Ecto neural progenitor cell (in vitro differentiated cells): ENCODE measurements around the gene TRMT1.
A peak's percentile ranks its signal among the peaks of the same experiment; 100 is the strongest.
"Not testable (repeated sequence)": the region's sequence is repeated elsewhere in the genome, so short reads cannot be mapped to it uniquely, and the experiment has no call there.

ENCODE experiments used
- DNase-seq: peaks from one replicate; pipeline ENCODE4 v3.0.0-alpha.2; 2018; ENCODE audit warnings: low spot score

TRMT1 gene

GRCh38 chr19:13116282-13117175 lies at the start of gene TRMT1:
Gene TRMT1, minus strand, starts transcription at chr19:13116740. Its CDS starts 341 bp downstream, at chr19:13116399.
- DNase-seq: peak; percentile 96

- DNase-seq: not testable (repeated sequence)
Observed at GRCh38 chr19:13166151-13166550, 49.6 kb upstream of the TRMT1 start.

DNA sequence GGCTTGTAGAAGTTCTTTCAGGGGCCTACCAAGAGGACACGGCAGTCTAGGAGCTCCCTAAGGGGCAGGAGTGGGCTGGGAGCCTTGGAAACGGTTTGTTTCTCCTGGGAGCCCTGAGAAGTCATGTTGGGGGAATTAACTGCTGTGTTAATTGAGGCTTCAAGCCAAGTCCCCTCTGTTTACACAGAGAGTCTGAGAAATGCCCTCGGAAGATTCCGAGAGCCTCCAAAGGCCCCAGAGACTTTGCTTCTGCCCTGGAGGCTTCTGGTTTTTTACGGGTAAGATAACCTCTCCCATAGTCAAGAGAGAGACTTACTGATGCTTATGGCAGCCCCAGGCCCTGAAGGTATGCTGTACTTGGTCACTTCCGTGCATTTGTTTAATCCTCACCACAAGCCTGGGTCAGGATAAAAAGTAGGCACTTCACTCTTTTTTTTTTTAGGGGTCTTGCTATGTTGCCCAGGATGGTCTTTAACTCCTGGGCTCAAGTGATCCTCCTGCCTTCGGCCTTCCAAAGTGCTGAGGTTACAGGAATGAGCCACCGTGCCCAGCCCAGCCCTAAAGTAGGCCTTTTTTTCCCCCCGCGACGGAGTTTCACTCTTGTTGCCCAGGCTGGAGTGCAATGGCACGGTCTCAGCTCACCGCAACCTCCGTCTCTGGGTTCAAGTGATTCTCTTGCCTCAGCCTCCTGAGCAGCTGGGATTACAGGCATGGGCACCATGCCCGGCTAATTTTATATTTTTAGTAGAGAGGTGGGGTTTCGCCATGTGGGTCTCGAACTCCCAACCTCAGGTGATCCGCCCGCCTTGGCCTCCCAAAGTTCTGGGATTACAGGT lies 48.8 kb upstream of the TRMT1 start:
- no peak for DNase-seq

DNA sequence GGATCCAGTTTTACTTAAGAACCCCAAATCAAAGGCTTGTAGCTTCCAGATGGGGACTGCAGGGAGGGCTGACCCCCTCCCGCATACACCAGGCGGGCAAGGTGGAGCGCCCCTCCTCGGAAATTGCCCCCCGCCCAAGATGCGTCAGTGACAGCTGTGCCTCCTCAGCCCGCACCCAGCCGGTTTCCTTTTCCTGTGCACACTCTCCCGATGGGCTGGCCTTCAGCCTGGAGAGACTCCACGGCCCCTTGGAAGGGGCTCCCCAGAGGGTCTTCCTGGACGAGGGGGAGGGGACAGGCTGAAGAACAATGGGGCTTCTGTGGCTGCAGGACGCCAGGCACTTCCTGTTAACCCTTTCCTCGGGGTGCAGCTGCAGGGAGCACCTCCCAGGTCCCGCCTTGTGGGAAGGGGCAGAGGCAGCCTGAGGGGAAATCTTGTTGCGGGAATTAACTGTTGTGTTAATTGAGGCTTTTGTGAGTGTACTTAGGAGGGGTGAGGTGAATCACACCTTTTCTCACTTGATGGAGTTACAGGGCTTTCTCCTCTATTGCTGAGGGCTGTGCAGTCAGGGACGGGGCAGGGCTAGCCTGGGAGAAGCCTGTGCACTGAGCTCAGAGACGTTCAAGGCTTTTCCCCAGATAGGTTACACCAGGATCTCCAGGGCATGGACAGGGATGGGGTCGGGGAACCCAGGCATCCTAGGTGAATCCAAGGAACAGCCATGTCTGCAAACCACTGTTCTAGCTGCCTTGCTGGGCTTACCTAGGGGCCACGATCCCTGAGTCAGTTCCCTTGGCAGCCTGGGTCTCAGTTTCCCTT lies 48.0 kb upstream of the TRMT1 start:
- peak; percentile 86 for DNase-seq

DNA sequence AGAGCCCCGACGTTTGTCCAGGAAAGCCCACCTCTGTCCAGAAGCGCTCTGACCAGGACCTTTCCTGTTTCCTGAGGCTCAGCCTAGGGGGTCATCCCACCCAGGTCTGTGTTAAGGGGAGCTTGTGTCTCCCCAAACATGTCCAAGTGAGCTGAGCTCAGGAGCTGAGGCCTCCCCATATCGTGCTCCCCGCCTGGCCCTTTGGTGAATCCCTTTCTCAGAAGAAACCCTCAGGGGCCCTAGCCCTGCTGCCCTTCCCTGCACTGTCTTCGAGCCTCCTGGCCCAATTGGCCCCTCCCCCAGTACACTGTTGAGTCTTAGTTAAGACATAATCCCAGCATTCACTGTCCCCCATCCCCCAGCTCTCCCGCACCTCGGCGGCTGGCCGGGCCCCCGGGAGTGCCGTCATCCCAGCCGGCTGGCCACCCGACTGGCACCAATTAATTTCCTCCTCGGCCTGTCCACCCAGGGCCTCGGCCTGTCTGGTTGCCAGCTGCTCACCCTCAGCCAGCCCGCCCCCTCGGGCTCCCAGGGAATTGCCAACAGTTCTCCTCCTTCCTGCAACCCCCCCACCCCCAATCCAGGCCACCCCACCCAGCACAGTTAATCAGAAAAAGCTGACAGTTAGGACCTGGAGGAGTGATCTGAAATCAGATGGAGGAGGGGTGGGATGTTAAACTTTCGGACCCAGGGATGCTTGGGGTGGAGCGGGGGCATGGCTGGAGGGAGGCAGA lies 47.2 kb upstream of the TRMT1 start:
- DNase-seq: peak; percentile 87

- DNase-seq: peak; percentile 95
Observed at GRCh38 chr19:13162724-13163608, 46.4 kb upstream of the TRMT1 start.

DNA sequence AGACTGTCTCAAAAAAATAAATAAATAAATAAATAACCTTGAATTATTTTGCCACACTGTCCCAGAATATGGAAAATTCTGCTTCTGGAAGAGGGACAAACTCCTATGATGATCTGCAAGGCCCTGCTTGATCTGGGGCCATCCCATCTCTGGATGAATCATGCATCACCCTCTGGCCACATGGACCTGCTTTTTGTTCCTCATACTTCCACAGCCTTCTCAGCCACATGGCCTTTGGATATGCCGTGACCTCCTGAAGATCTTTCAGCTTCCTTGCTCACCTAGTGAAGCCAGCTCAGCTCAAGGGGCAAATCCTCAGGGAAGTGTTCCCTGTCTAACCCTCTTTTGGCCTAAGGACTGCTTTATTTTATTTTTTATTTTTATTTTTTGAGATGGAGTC lies 44.0 kb upstream of the TRMT1 start:
- no peak for DNase-seq

GRCh38 chr19:13159713-13160112 lies 43.2 kb upstream of the TRMT1 start:
- no peak for DNase-seq

DNA sequence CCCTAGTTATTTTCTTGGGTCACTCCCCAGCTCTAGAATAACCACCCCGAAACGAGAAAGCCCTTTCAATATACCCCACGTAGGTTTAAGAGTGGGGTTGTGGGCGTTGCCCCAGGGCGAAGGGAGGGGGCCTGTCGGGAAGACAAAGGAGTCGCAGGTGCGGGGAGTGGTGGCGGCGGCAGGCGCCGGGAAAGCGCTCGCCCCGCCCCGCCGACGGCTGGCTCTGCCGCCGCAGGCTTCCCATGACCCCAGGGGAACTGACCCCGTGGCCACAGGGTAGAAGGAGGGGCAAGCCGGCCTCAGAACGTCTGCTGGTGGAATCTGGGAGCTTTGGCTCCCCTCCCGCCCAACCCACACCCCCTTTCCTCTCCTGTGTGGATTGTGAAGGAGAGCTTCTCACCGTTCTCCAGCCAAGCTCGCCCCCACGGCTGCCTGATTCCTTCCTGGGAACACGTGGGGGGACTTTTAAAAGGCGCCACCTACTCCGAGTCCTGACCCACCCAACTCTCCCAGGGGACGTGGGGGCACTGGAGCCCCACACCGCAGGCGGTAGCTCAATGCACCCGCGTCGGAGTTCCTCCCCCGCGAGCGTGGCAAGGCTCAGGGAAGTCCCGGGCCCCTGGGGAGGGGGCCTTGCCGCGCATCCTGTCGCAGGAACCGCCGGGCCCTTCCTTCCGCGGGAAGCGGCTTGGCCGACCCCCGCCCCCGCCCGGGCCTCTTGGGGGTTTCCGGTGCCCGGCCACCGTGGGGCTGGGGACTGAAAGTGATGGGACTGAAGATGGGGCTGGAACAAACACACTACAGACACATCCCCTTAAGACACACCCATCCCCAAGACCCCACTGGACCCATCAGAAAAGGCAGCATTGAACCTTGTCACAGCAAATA lies 39.2 kb upstream of the TRMT1 start:
- peak; percentile 90 for DNase-seq

DNA sequence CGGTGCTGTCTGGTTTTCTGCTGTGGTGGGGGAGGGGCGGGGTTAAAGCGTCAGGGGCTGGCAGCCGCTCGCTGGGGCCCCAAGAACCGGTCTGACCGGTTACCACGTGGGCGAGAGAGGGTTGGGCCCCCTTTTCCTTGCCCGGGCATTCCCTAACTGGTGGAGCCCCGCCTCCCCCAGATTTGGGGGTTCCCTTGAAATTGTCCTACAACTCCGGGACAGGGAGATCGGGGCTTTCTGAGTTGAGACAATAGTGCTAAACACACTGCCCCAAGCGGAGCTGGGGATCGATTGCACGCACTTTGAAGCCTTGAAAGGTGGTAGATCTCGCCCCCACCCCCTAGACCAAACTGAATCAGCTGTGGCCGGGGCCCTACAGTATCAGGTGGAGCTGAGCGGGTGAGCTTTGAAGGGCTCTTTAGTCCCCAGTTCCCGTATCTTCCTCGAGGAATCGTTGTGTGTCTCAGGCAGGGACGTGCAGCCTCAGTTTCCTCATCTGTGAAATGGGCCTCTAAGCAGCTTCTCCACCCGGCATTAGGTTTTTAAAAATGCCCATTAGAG lies 38.5 kb upstream of the TRMT1 start:
- peak; percentile 79 for DNase-seq

DNA sequence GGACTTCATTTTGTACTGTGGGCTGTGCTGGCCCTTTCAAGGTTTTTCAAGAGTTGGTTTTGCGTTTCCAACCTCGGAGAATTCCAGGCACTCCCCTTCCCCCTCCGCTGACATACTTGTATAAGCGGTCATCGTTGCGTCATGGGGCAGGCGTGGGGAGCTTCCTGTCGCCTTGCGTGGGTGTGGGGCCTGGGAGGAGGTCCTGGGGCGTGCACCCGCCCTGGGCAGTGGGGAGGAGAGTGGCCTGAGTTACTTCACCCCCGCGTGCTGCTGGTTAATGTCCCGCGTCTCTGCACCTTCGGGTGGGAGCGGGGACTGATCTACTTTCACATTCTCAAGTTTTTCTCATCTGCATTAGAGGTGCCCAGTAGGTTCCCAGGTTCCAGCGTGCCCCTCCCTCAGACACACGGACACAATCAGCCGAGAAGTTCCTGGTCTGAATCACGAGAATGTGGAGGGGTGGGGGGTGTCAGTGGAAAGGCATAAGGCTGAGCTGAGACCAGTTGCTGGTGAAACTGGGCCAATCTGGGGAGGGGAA lies 37.8 kb upstream of the TRMT1 start:
- peak; percentile 61 for DNase-seq

DNA sequence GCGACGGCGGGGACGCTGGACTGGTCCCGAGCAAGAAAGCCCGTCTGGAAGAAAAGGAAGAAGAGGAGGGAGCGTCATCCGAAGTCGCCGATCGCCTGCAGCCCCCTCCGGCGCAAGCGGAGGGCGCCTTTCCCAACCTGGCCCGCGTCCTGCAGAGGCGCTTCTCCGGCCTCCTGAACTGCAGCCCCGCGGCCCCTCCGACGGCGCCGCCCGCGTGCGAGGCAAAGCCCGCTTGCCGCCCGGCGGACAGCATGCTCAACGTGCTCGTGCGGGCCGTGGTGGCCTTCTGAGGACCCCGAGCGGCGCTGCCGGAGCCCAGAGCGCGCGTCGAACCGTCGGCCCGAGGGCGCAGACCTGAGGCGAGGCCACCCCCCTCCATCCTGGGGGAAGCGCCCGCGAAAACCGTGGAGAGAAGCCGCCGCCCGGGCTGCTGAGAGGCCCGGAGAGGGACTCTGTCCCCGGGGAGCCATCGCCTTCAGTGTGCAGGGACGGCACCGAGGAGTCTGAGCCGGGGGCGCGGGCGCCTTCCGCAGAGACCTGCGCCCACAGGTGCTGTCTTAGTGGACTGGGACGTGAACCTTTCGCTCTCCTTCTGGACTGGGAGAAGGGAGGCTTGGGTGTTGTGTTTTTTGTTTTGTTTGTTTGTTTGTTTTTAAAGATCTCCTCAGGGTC lies 37.2 kb upstream of the TRMT1 start:
- no peak for DNase-seq

DNA sequence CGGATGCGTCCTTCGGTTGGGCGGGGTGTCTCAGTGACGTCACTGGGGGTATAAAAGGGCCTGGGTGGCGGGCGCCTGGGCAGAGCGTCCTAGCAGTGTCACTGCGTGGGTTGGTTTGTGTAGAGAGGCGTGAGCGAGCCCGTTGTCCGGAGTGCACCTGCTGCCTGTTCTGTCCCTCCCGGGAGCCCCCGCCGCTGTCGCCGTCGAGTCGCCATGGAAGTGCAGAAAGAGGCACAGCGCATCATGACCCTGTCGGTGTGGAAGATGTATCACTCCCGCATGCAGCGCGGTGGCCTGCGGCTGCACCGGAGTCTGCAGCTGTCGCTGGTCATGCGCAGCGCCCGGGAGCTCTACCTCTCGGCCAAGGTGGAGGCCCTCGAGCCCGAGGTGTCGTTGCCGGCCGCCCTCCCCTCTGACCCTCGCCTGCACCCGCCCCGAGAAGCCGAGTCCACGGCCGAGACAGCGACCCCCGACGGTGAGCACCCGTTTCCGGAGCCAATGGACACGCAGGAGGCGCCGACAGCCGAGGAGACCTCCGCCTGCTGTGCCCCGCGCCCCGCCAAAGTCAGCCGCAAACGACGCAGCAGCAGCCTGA lies 36.5 kb upstream of the TRMT1 start:
- DNase-seq: peak; percentile 99

GRCh38 chr19:13152356-13152973 lies 35.9 kb upstream of the TRMT1 start:
- no peak for DNase-seq

GRCh38 chr19:13151605-13152355 lies 35.2 kb upstream of the TRMT1 start:
- DNase-seq: peak; percentile 99

DNA sequence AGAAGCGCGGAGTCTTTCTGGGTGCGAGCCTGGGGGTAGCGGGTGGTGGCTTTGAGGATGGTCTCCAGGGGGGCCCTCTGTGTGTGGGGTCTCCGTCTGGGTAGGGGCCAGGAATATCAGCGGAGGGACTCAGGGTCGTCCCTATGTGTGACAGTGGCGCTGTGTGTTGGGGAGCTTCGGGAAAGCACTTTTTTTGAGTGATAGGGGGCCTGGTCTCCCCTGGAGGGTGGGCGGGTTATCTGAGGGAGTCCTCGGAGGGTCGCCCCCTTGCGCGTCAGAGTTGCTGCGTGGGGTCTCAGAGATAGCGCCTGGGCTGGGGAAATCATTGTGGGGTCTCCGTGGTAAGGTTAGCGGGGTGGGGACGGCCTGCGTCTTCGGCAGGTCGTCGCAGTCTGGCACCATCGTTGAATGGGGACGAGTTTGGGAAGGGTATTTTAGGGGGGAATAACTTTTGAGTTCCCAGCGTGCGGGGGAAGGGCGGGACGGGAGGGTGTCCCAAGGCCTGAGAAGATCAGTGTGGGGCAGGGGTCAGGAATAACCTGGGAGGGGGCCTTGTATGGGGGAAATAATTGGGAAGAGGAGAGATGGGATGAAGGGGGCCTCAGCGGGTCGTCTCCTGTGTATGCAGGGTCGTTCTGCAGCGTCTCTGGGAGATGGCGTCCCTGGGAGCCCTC lies 34.5 kb upstream of the TRMT1 start:
- peak; percentile 68 for DNase-seq
